SKM-1 (cell line): Measurements from ENCODE around the gene TUBB2B.
A peak's percentile ranks its signal among the peaks of the same experiment; 100 is the strongest.
"Not testable (repeated sequence)": the region's sequence is repeated elsewhere in the genome, so short reads cannot be mapped to it uniquely, and the experiment has no call there.

ENCODE experiments used
- DNase-seq: peaks from one replicate; lab custom pipeline; 2025; ENCODE audit not compliant: unreplicated experiment; lab: John Stamatoyannopoulos, UW

Gene TUBB2B

GRCh38 chr6:3190779-3191178, 36.7 kb downstream of the TUBB2B start:
- DNase-seq: no peak

GRCh38 chr6:3190056-3190455, 37.4 kb downstream of the TUBB2B start:
- DNase-seq: no peak

GRCh38 chr6:3189192-3189591, 38.3 kb downstream of the TUBB2B start:
- DNase-seq: not testable (repeated sequence)

- no peak for DNase-seq
Measured at GRCh38 chr6:3188262-3188661, 39.2 kb downstream of the TUBB2B start.

GRCh38 chr6:3186974-3187382, 40.5 kb downstream of the TUBB2B start:
- DNase-seq: no peak

- DNase-seq: no peak
Measured at GRCh38 chr6:3183066-3183465, 44.4 kb downstream of the TUBB2B start.

GRCh38 chr6:3181105-3181504, 46.3 kb downstream of the TUBB2B start:
- no peak for DNase-seq

GRCh38 chr6:3179945-3180344, 47.5 kb downstream of the TUBB2B start:
- not testable (repeated sequence) for DNase-seq

GRCh38 chr6:3178666-3179065, 48.8 kb downstream of the TUBB2B start:
- not testable (repeated sequence) for DNase-seq

GRCh38 chr6:3176562-3177355, 50.7 kb downstream of the TUBB2B start:
- DNase-seq: peak; percentile 8

- no peak for DNase-seq
Measured at GRCh38 chr6:3175715-3176402, 51.6 kb downstream of the TUBB2B start.
